Activated CD4-positive, CD25-positive, alpha-beta regulatory T cell treated with anti-CD3 and anti-CD28 coated beads, Interleukin-2, amount 50 U/mL, for 24 hours (primary cell): ENCODE results near the gene COLEC11.
A peak's percentile ranks its signal among the peaks of the same experiment; 100 is the strongest.

Experiments
- ATAC-seq, 2 donors: fragments of 150-1000 bp; cut with Tn5 transposase; one replicate each; pipeline ENCODE4 v1.10.0; 2021; ENCODE audit warnings: mild to moderate bottlenecking in 1 of 2, moderate library complexity in 1 of 2

The COLEC11 gene

GRCh38 chr2:3655871-3656761 is 61.2 kb downstream of the COLEC11 start:
- no peak for ATAC-seq

GRCh38 chr2:3656762-3657721 is 62.1 kb downstream of the COLEC11 start:
- no peak for ATAC-seq

GRCh38 chr2:3657881-3658280 is 63.0 kb downstream of the COLEC11 start, which contains the start of gene ALLC:
TSS of gene ALLC (plus strand) at chr2:3658200. CDS start at chr2:3671158, 12,958 bp downstream.
- no peak for ATAC-seq

- no peak for ATAC-seq
Measured at GRCh38 chr2:3659447-3660432, 64.8 kb downstream of the COLEC11 start.

- peak in 1 of 2 donors; percentile 20 for ATAC-seq
Measured at GRCh38 chr2:3660640-3661039, 65.7 kb downstream of the COLEC11 start.

GRCh38 chr2:3661149-3661660 is 66.3 kb downstream of the COLEC11 start:
- no peak for ATAC-seq

GRCh38 chr2:3662239-3662638 is 67.3 kb downstream of the COLEC11 start:
- ATAC-seq = no peak

GRCh38 chr2:3664118-3664517 is 69.2 kb downstream of the COLEC11 start:
- ATAC-seq = no peak

GRCh38 chr2:3664925-3665324 is 70.0 kb downstream of the COLEC11 start:
- ATAC-seq = no peak

GRCh38 chr2:3665886-3666612 is 71.1 kb downstream of the COLEC11 start:
- no peak for ATAC-seq

GRCh38 chr2:3666613-3666975 is 71.7 kb downstream of the COLEC11 start:
- ATAC-seq = no peak

- ATAC-seq = peak in 1 of 2 donors; percentile 10
Measured at GRCh38 chr2:3667151-3667631, 72.3 kb downstream of the COLEC11 start.

GRCh38 chr2:3669656-3670055 is 74.7 kb downstream of the COLEC11 start:
- no peak for ATAC-seq

- ATAC-seq = no peak
Measured at GRCh38 chr2:3670376-3670775, 75.5 kb downstream of the COLEC11 start.

- no peak for ATAC-seq
Measured at GRCh38 chr2:3670941-3671340, 76.0 kb downstream of the COLEC11 start.

GRCh38 chr2:3672861-3673678 is 78.2 kb downstream of the COLEC11 start:
- no peak for ATAC-seq

GRCh38 chr2:3674066-3674845 is 79.3 kb downstream of the COLEC11 start:
- no peak for ATAC-seq

- no peak for ATAC-seq
Measured at GRCh38 chr2:3675687-3676086, 80.8 kb downstream of the COLEC11 start.

GRCh38 chr2:3677436-3677835 is 82.5 kb downstream of the COLEC11 start:
- no peak for ATAC-seq
